Stimulated activated CD4-positive, alpha-beta T cell treated with anti-CD3 and anti-CD28 coated beads, TNF-alpha, amount 100 ng/mL, for 1 hour (primary cell): ENCODE data around the gene SFXN1.
"Not testable (repeated sequence)": the region's sequence is repeated elsewhere in the genome, so short reads cannot be mapped to it uniquely, and the experiment has no call there.

Experiments
- DNase-seq, 3 donors: peaks; one replicate each; pipeline ENCODE4 v3.0.0-alpha.2; 2020; ENCODE audit warnings: low read depth in 3 of 3, low spot score in 1 of 3

Gene SFXN1

DNA sequence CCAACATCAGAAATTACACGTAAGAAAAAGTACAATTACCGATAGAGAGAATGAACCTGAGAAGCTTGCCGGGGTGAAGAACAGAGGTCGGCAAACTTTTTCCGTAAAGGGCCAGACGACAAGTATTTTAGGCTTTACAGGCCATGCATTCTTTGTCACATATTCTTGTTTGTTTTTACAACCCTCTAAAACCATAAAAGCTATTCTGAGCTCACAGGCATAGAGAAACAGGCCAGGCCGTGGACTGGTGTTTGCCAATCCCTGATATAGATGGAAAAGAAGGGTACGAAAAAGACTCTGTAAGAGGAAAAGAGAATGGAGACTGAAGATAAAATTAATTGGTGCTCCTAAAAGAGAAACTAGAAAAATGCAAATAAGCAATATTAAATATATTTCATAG, 15.4 kb downstream of the SFXN1 start:
- DNase-seq: no peak

DNA sequence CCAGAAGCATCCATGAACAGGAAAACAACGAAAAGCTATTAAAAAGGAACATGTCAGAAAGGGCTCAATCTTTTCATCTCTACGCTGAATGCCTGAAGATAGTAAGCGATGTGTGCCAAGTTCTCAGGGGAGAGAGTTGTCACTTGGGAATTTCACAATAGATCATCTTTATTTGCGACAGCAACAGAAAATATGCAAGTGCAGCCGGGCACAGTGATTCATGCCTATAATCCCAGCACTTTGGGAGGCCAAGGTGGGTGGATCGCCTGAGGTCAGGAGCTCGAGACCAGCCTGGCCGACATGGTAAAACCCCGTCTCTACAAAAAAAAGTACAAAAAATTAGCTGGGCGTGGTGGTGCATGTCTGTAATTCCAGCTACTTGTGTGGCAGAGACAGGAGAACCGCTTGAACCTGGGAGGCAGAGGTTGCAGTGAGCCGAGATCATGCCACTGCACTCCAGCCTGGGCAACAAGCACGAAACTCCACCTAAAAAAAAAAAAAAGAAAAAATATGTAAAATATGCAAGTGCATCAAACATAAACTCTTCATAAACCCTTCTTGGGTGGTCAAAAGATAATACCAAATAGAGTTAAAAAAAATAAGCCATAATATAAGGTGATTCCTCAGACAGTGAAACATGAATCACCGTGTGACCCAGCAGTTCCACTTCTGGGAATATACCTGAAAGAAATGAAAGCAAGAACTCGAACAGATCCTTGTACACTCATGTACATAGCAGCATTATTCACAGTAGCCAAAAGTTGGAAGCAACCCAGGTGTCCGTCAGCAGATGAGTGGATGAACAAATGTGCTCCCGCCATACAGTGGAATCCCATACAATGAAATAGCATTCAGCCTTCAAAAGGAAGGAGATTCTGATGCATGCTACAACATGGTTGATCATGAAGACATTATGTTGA, 16.2 kb downstream of the SFXN1 start:
- DNase-seq: no peak

DNA sequence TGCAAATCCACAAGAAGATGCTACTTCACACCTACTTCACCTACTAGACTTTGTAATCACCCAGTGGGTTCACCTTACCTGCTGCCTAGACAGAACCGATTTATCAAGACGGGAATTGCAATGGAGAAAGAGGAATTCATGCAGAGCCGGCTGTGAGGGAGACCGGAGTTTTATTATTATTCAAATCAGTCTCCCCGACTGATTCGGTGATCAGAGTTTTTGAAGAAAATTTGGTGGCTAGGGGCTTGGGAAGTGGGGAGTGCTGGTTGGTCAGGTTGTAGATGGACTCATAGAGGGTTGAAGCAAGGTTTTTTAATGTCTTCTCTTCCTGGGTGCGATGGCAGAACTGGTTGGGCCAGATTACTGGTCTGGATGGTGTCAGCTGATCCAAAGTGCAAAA, 23.4 kb downstream of the SFXN1 start:
- DNase-seq: no peak

DNA sequence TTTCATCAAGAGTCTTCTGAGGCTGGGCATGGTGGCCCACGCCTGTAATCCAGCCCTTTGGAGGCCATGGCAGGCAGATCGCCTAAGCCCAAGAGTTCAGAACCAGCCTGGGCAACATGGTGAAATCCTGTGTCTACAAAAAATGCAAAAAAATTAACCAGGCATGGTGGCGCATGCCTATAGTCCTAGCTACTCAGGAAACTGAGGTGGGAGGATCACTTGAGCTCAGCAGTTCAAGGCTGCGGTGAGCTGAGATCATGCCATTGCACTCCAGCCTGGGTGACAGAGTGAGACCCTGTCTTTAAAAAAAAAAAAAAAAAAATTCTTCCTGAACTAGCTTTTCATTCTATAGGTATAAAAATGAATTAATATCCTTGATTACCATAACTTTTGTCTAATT, 29.3 kb downstream of the SFXN1 start:
- DNase-seq: peak in 1 of 3 donors; percentile 24

DNA sequence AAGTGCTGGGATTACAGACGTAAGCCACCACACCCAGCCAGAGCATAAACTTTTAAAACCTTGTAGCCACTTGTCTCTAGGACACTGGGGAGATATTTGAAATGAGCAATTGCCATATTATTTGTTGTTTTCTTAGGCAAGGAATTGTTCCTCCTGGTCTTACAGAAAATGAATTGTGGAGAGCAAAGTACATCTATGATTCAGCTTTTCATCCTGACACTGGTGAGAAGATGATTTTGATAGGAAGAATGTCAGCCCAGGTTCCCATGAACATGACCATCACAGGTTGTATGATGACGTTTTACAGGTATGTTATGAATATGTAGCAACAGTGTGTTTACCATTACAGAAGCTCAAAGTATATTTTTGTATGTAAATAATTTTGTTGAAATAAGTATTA, 30.5 kb downstream of the SFXN1 start:
- DNase-seq: no peak

DNA sequence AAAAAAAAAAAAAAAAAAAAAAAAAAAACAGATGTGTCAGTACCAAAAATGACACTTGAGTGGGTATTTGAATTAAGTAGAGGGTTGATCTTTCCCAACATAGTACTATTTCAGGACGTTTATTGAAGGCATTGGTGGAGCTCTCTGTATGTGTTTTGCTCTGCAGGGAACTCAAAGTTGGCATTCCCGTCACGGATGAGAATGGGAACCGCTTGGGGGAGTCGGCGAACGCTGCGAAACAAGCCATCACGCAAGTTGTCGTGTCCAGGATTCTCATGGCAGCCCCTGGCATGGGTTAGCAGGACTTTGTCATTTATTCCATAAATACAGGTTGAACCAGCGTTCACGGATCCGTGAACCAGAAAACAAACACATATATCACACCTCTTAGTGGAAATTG, 34.9 kb downstream of the SFXN1 start:
- no peak for DNase-seq

DNA sequence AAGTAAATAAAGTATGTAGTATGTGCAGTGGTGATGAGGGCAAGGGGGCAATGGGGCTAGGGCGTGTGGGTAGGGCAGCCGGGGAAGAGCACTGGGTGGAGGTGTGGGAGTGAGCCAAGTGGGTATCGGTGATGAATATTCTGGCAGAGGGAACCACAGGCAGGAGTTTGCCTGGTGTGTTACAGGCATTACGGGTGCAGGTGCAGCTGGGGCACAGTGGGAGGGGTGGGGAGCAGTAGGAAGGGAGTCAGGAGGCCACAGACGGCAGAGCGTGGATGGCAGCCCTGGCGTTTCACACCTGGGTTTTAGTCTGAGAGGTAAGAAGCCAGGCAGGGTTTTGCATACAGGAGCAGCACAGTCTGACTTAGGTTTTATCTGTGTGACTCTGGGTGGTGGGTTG, 35.4 kb downstream of the SFXN1 start:
- no peak for DNase-seq

DNA sequence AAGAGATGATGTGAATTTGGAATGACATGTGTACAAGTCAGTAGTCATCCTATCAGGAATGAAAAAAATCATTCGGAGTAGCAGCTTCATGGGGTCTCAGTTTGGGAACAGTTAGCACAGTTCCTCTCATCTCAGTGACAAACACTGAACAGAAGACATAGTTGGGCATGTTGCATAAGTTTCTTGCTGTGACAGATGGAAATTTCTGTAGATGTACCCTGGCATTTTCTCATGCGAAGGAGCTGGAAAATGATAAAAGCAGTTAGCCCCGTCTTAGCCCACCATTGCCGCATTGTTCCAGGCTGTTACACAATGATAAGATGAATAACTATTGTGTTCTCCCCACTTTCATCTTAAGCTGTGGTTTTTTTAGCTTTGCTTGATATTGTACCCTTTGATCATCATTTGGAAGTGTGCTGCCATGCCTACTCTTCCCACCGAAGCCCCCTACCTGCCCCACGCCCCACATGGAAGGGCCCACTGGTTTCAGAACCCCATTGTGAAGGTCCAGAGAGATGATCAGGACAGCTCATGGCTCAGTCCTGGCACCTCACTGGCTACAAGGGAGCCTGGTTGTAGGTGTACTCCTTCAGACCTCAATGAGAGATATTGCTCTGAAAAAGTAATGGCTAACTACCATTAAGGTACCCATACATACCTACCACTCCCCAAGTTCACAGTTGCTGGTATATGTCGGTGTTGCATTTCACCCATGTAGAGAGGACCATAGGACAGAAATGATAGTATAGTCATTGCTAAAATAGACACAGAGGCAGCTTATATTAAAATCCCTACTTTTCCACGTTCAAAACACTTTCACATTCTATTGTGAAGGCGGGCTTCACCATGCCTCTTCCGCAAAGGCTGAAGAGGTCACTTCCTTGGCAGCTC, 38.8 kb downstream of the SFXN1 start:
- DNase-seq: peak in 1 of 3 donors; percentile 16

DNA sequence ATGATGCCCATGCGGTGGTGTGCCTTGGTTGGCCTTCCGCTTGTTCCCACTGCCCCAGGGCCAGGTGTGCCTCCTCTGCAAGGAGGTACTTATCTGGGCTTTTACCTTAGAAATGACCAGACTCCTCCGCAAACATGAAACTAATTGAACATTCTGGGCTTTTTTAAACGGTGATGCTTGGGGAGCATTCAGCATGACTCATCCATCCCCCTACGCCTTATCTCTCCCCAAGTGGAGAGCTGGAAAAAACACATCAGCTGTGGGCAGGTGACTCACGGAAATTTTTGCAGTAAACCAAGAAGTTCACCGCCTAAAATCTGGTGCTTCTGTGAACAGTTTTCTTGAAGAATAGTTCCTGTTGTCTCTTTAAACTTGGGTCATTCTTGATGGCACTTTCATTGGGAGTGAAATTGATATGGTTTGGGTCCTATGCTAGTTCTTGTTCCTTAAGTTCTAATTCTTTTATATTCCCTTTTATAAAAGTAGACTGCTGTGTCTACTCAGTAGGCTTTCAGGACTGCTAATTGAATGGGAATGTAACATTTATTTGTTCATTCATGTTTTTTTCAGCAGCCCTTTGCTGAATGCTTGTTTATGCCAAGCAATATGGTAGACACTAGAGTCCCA, 39.6 kb downstream of the SFXN1 start:
- peak; percentile 58 to 65 (median 63) for DNase-seq

DNA sequence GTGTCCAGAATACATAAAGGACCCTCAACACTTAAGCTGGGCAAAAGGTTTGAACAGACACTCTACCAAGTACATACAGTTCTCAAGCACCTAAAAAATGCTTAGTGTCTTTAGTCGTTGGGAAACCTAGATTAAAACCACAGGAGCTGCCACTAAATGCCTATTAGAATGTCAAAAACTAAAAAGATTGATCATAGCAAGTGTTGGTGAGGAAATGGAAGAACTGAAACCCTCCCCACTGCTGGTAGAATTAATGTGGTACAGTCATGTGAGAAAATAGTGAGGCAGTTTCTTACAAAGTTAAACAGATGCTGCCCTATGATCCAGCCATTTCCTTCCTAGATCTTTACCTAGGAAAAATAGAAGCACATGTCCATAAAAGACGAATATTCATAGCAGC, 40.6 kb downstream of the SFXN1 start:
- no peak for DNase-seq

DNA sequence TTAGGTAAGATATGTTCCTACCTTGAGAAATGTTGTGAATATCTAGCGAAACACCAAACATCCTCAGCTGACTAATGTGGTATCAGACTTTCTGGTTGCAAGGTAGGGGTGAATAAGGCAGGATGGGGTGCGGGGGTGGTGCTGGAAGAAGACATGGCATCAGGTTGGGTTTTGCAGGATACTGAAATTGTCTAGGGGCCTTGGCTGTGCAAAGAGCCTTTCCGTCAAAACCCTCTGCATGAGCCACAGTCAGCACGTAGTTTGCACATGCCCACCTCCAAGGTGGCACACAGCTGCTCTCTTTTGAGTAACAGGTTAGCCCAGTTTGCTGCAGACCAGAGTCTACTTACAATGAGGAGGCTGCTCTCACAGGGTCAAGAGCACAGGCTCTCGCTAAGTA, 42.0 kb downstream of the SFXN1 start:
- DNase-seq: peak in 1 of 3 donors; percentile 39

DNA sequence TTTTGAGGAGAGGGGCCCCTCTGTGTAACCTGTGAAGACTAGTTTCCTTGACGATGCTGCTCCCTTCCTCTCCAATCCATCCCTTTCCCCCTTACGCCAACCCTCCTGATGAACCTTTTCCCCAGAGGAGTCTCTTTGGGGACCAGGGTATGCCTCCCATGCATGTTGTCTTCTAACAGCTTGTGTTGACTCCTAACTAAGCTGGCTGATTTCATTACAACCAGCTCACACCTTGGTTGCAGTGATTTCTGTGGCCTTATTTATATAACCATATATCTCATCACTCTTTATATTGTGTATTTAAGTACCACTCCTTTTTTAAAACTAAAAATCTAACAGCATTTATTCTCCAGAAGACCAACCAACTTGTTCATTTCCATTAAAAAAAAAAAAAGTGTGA, 42.5 kb downstream of the SFXN1 start:
- DNase-seq: no peak

DNA sequence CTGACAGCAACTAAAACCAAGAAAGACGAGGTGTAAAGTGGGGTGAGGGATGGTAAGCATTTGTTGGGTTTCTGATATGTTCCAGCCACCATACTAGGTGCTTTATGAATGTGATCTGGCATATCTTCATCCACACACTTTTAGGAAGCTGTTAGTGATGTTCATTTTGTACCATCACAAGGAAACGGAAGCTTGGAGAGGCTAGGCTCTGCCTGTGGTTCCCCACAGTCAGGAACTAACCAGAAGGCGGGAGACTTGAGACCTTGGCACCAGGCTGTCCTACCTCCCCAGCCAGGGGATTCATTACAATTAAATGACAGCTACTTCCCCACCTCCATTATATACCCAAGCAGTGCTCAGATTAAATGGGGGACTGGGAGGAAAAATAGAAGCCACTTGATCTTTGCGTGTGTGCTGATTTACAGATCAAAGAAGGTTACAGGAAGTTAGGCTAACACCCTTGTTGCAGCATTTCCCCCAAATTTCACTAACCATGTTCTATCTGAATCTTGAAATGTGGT, 43.0 kb downstream of the SFXN1 start:
- no peak for DNase-seq

DNA sequence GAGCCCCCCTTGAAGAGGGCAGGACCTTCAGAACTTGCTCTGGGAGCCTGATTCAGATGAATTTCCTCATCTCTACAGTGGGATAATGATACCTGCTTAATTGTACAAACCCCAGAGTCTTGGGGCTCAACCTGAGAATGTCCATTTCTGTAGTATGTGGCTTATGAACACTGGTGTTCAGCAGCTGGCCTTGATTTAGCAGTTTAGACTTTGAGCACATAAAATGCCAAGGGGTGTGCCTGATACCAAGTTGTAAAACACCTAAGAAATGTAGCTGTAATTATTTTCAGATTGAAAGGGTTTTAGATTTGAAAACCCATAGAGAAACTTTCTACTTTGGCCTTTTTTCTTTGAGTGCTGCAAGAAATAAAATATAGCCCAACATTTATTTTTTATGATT, 44.9 kb downstream of the SFXN1 start:
- no peak for DNase-seq

DNA sequence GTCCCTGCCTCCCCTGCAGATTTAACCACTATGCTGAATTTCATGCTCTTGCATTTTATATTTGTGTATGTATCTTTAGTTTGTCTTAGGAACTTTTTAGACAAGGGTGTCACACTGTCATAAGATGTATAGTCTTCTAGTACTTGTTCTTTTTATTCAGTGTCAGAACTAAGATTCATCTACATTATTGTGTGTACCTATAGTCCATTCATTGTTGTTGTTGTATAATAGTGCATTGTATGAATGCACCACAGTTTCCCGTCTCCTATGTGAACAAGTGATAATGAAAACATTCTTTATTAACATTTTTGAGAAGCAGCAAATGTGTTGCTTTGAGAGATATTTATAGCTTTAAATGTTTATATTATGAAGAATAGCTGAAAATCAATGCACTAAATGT, 45.9 kb downstream of the SFXN1 start:
- DNase-seq: no peak

DNA sequence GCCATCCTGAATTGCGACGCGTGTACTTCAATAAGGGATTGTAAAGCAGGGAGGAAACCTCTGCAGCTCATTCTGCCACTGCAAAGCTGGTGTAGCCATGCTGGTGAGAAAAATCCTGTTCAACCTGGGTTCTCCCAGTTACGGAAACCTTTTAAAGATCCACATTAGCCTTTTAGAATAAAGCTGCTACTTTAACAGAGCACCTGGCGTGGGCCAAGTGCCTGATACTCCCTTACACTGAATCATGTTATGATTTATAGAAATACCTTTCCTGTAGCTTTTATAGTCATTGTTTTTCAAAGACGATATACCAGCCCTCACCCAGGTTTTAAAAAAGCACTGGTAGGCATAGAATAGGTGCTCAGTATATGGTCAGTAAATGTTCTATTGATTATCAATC, 48.3 kb downstream of the SFXN1 start:
- no peak for DNase-seq

DNA sequence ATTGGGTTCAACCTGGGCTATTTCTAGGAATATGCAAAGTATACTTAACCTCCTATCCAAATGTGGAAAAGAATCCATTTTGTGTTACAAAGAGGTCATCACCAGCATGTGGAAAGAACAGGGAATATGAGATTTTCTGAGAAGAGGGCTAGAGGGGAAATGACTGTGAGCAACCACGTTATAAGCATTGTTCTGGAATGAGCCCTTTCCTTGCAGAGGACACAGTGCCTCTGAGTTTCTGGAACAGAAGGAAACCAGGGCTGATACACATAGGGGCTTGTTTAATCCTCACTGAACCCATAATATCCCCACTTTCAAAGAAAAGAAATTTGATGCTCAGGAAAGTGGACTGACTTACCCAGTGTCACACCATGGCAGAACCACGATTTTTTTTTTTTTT, 53.0 kb downstream of the SFXN1 start:
- DNase-seq: no peak

DNA sequence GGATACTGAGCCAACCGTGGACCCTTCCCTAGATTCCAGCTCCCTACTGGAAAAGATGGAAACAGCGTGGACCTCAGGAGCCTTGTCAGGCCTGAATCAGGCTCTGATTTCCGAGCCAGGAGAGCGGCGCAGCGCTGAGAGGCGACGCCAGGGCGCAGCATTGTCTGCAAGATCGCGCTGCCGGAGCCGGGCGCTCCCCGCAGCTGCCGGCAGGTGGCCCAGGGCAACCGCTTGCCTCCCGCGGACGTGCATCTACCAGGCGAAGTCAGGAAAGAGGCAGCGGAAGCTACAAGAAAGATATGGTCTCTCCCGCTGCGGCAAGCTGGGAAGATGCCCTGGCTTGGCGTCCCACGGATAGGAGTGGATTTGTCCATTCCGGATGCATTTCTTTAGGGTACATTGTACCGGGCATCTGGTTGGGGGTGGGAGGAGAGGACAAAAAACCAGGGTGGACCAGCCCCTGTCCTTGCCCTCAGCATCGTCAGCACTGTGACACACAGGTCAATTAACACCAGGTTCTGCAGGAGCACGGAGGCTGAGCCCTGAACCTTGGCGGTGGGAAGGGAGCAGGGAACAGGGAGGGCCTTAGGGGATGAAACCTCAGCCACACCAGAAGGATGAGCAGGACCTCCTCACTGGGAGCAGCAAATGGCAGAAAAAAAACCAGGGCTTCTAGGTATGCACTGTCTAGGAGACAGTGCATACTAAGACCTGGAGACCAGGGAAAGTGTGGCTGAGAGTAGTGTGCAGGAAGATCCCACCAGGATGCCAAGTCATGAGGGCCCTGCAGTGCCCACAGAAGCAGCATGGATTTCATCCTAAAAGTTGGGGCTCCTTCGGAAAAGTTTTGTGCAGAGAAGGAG, 55.9 kb downstream of the SFXN1 start:
- peak; percentile 60 to 81 (median 75) for DNase-seq

DNA sequence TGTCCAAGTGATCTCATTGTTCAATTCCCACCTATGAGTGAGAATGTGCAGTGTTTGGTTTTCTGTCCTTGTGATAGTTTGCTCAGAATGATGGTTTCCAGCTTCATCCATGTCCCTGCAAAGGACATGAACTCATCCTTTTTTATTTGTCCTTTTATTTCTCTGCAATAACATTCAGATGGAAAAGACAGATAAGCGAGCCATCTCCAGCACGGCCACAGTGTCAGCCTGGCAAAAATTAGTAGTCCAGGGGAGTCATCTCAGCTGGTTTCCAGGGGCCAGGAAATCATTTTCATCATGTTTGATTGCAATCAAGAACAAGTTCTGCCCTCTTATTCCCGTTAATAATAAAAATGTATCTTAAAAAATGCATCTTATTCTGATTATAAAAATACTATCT, 57.0 kb downstream of the SFXN1 start:
- DNase-seq: not testable (repeated sequence)

DNA sequence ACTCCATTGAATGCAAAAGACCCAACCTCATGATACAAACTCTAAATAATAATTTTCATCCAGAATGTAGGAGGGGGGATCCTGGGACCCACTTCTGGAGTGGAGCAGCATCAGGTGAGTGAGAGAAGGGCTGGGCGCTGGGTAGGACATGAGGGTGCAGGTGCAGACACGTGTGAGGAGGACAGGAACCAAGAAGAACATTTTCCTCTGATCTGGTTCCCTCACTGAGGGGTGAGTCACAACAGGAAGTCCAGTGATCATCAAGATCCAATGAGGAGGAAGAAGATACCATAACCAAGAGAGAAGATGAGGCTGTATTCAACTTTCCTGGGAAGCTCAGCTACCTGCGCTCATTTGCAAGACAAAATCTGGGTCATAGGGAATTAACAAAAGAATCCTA, 57.4 kb downstream of the SFXN1 start:
- no peak for DNase-seq
